GM11168 (cell line): Measurements from ENCODE around the gene LDLR.
"Not testable (repeated sequence)": the region's sequence is repeated elsewhere in the genome, so short reads cannot be mapped to it uniquely, and the experiment has no call there.

Source experiments
- in situ Hi-C: fragments of 300-500 bp; cut with MboI; formaldehyde crosslinking; loops from one replicate; pipeline ENCODE4 v1.12.0; 2022; ENCODE audit warnings: low sequenced_read_pairs; ENCODE audit not compliant: unreplicated experiment

Gene LDLR

GRCh38 chr19:11137542-11138384 is 48.5 kb downstream of the LDLR start:
- in situ Hi-C loops: no loop called here

- in situ Hi-C loops: no loop called here
Observed at GRCh38 chr19:11138601-11139300, 49.5 kb downstream of the LDLR start.

GRCh38 chr19:11140023-11140538 is 50.8 kb downstream of the LDLR start:
- in situ Hi-C loops: not testable (repeated sequence)

GRCh38 chr19:11140896-11141295 is 51.6 kb downstream of the LDLR start:
- in situ Hi-C loops: no loop called here

GRCh38 chr19:11141937-11142527 is 52.8 kb downstream of the LDLR start:
- in situ Hi-C loops: no loop called here

- in situ Hi-C loops: no loop called here
Observed at GRCh38 chr19:11142528-11143171, 53.4 kb downstream of the LDLR start.

GRCh38 chr19:11145536-11145924 is 56.3 kb downstream of the LDLR start:
- in situ Hi-C loops: loop anchor here (5.0 kb wide), 1 partner anchor 57 kb away; no protein-coding TSS in a partner anchor

GRCh38 chr19:11148001-11148400 is 58.7 kb downstream of the LDLR start:
- in situ Hi-C loops: loop anchor here (5.0 kb wide), 1 partner anchor 54 kb away; no protein-coding TSS in a partner anchor

- in situ Hi-C loops: no loop called here
Observed at GRCh38 chr19:11151181-11151580, 61.9 kb downstream of the LDLR start.

GRCh38 chr19:11152318-11153062 is 63.2 kb downstream of the LDLR start:
- in situ Hi-C loops: no loop called here

- in situ Hi-C loops: no loop called here
Observed at GRCh38 chr19:11154683-11155047, 65.4 kb downstream of the LDLR start.

- in situ Hi-C loops: no loop called here
Observed at GRCh38 chr19:11155373-11156120, 66.3 kb downstream of the LDLR start, which contains the start of gene SPC24. Gene SPC24, minus strand, starts transcription at chr19:11155782. Its CDS starts 6 bp downstream, at chr19:11155776.

- in situ Hi-C loops: no loop called here
Observed at GRCh38 chr19:11159598-11160439, 70.6 kb downstream of the LDLR start.

GRCh38 chr19:11160440-11160768 is 71.1 kb downstream of the LDLR start:
- in situ Hi-C loops: not testable (repeated sequence)

- in situ Hi-C loops: no loop called here
Observed at GRCh38 chr19:11164296-11164695, 75.0 kb downstream of the LDLR start.

GRCh38 chr19:11164879-11165406 is 75.7 kb downstream of the LDLR start:
- in situ Hi-C loops: no loop called here

GRCh38 chr19:11165486-11166030 is 76.3 kb downstream of the LDLR start:
- in situ Hi-C loops: no loop called here
